AG04450 (cell line): ENCODE data around the gene RASL11A. TPM values are rescaled to one million over a fixed set of nuclear protein-coding genes. Genes with fewer than 3 reads are reported as not detected.
"Not testable (repeated sequence)": the region's sequence is repeated elsewhere in the genome, so short reads cannot be mapped to it uniquely, and the experiment has no call there.

Experiments
- CTCF ChIA-PET: fragments of 300-600, 350-600 bp; formaldehyde crosslinking; extraction: SDS; loops from one replicate; lab custom pipeline; 2022; ENCODE audit warnings: antibody characterized with exemption, inconsistent platforms; lab: Charles Lee
- POLR2A ChIA-PET: fragments of 350-600 bp; formaldehyde crosslinking; extraction: SDS; loops from one replicate; lab custom pipeline; 2021; ENCODE audit warnings: antibody characterized with exemption, inconsistent platforms; lab: Yijun Ruan, JAX
- DNase-seq: peaks from one replicate; pipeline ENCODE4 v3.0.0-alpha.2; 2011; ENCODE audit warnings: low read depth, low spot score
- H3K27ac ChIP-seq: one replicate; pipeline ENCODE4 v1.5.1; 2012; ENCODE audit warnings: low read depth, low read length, control low read depth
- H3K27me3 ChIP-seq: one replicate; pipeline ENCODE4 v1.6.0; 2012; ENCODE audit warnings: low read length; ENCODE audit not compliant: control insufficient read depth, insufficient read depth
- H3K4me3 ChIP-seq: 2 replicates; pipeline ENCODE4 v1.5.1; 2011; ENCODE audit warnings: mild to moderate bottlenecking, low read depth, low read length, control low read depth
- H3K9me3 ChIP-seq: 2 replicates; pipeline ENCODE4 v1.5.1; 2012; ENCODE audit warnings: low read length; ENCODE audit not compliant: control insufficient read depth, insufficient read depth
- CTCF ChIP-seq: IDR thresholded peaks from 2 replicates; pipeline ENCODE4 v1.5.1; 2011; ENCODE audit warnings: low read depth, low read length, control low read depth, inconsistent platforms
- polyA plus RNA-seq: library from polyadenylated mRNA; depleted of rRNA; stranded (reverse); fragments of >200 nt; gene quantifications from 2 replicates; pipeline ENCODE4 v1.2.3, GENCODE V29; 2011

Gene RASL11A
- polyA plus RNA-seq, 1 experiment, result 13.5 TPM

- Histone ChIP-seq H3K27me3 (peaks cover 12% of the 10 kb centered on the region), H3K27ac (no peak overlapping the region), H3K4me3 (no peak overlapping the region), H3K9me3 (no peaks in the 10 kb centered on the region)
- TF ChIP-seq CTCF, result no peak
- CTCF ChIA-PET, result interaction anchor here (0.9 kb wide), 1 partner anchor 10 kb away, joined by 3 read pairs; no protein-coding TSS in a partner anchor
- no peak for DNase-seq
- POLR2A ChIA-PET, result no interaction called here
These were observed 18.5 kb downstream of the RASL11A start for GRCh38 chr13:27289011-27289665.

GRCh38 chr13:27290715-27291114 lies 20.1 kb downstream of the RASL11A start:
- no peak for TF ChIP-seq CTCF
- Histone ChIP-seq H3K9me3 (no peaks in the 10 kb centered on the region), H3K27me3 (peaks cover 15% of the 10 kb centered on the region), H3K4me3 (no peak overlapping the region), H3K27ac (no peak overlapping the region)
- DNase-seq, result no peak
- POLR2A ChIA-PET, result no interaction called here
- CTCF ChIA-PET, result no interaction called here

- POLR2A ChIA-PET, result interaction anchor here (1.2 kb wide), 1 partner anchor 22 kb away, joined by 3 read pairs; the partner anchor contains the start of gene RASL11A
These were observed 21.3 kb downstream of the RASL11A start for GRCh38 chr13:27291967-27292366.

GRCh38 chr13:27293076-27293691 lies 22.6 kb downstream of the RASL11A start:
- Histone ChIP-seq H3K27ac (no peak overlapping the region), H3K4me3 (no peak overlapping the region), H3K27me3 (peaks cover 18% of the 10 kb centered on the region), H3K9me3 (no peaks in the 10 kb centered on the region)
- ChIA-PET POLR2A (interaction anchor here (1.2 kb wide), 1 partner anchor 23 kb away, joined by 3 read pairs; the partner anchor contains the start of gene RASL11A), CTCF (no interaction called here)
- TF ChIP-seq CTCF, result no peak
- no peak for DNase-seq

More at GRCh38 chr13:27291967-27292366, 21.3 kb downstream of the RASL11A start:
- H3K27me3 ChIP-seq, result peaks cover 15% of the 10 kb centered on the region
- H3K4me3 ChIP-seq, H3K9me3 ChIP-seq, CTCF ChIA-PET, DNase-seq, H3K27ac ChIP-seq: not testable (repeated sequence)

- CTCF ChIA-PET, result no interaction called here
These were observed 23.4 kb downstream of the RASL11A start for GRCh38 chr13:27293873-27294515.

More at GRCh38 chr13:27293873-27294515, 23.4 kb downstream of the RASL11A start:
- TF ChIP-seq CTCF, result no peak
- no peak overlapping the region for H3K27ac ChIP-seq
- peaks cover 22% of the 10 kb centered on the region for H3K27me3 ChIP-seq
- DNase-seq, result no peak
- no peaks in the 10 kb centered on the region for H3K9me3 ChIP-seq
- H3K4me3 ChIP-seq, result no peak overlapping the region
- POLR2A ChIA-PET, result no interaction called here
